K562 (cell line): ENCODE data around the gene BGN.

ENCODE experiments used
- EP300 ChIP-seq: IDR thresholded peaks from 2 replicates; pipeline ENCODE4 v1.6.1; 2012; ENCODE audit warnings: low read length, improper control_type of control experiment
- KAT8 ChIP-seq: fragments of 450-650 bp; IDR thresholded peaks from 2 replicates; pipeline ENCODE4 v1.6.1; 2016; ENCODE audit warnings: low read depth, mild to moderate bottlenecking
- ZBTB12 ChIP-seq: fragments of 250-450 bp; sonication (Bioruptor Pico); IDR thresholded peaks from 2 replicates; pipeline ENCODE4 v1.4.0; 2020

- TF ChIP-seq ZBTB12 (no peak), KAT8 (no peak), EP300 (no peak)
These were observed 42.3 kb downstream of the BGN start for GRCh38 chrX:153537080-153537479.
